Measurements from ENCODE around the gene SLC29A3.

Gene SLC29A3

GRCh38 chr10:71392791-71393781 is 74.0 kb downstream of the SLC29A3 start:
- no peak for DNase-seq (ENCODE audit: low read depth in 2 of 2)

- DNase-seq (ENCODE audit: low read depth in 2 of 2) = no peak
Observed at GRCh38 chr10:71393841-71394475, 74.9 kb downstream of the SLC29A3 start.

- no peak for DNase-seq (ENCODE audit: low read depth in 2 of 2)
Observed at GRCh38 chr10:71394926-71395562, 76.0 kb downstream of the SLC29A3 start.

- no peak for DNase-seq (ENCODE audit: low read depth in 2 of 2)
Observed at GRCh38 chr10:71395621-71396020, 76.6 kb downstream of the SLC29A3 start.

GRCh38 chr10:71396084-71396710 is 77.1 kb downstream of the SLC29A3 start:
- no peak for DNase-seq (ENCODE audit: low read depth in 2 of 2)

- no peak for DNase-seq (ENCODE audit: low read depth in 2 of 2)
Observed at GRCh38 chr10:71396711-71397295, 77.7 kb downstream of the SLC29A3 start, which contains the start of gene CDH23. Gene CDH23, plus strand, starts transcription at chr10:71396920. Its CDS starts 42,912 bp downstream, at chr10:71439832.

GRCh38 chr10:71397296-71398212 is 78.5 kb downstream of the SLC29A3 start:
- no peak for DNase-seq (ENCODE audit: low read depth in 2 of 2)

- no peak for DNase-seq (ENCODE audit: low read depth in 2 of 2)
Observed at GRCh38 chr10:71398976-71399375, 79.9 kb downstream of the SLC29A3 start.

GRCh38 chr10:71399946-71400345 is 80.9 kb downstream of the SLC29A3 start:
- DNase-seq (ENCODE audit: low read depth in 2 of 2) = no peak

GRCh38 chr10:71401056-71401455 is 82.0 kb downstream of the SLC29A3 start:
- no peak for DNase-seq (ENCODE audit: low read depth in 2 of 2)

GRCh38 chr10:71402005-71402404 is 82.9 kb downstream of the SLC29A3 start:
- DNase-seq (ENCODE audit: low read depth in 2 of 2) = no peak

GRCh38 chr10:71404503-71405295 is 85.6 kb downstream of the SLC29A3 start:
- no peak for DNase-seq (ENCODE audit: low read depth in 2 of 2)

- DNase-seq (ENCODE audit: low read depth in 2 of 2) = no peak
Observed at GRCh38 chr10:71406878-71407277, 87.8 kb downstream of the SLC29A3 start.

- DNase-seq (ENCODE audit: low read depth in 2 of 2) = no peak
Observed at GRCh38 chr10:71408436-71409225, 89.6 kb downstream of the SLC29A3 start.

GRCh38 chr10:71409516-71410104 is 90.6 kb downstream of the SLC29A3 start:
- DNase-seq (ENCODE audit: low read depth in 2 of 2) = no peak
